Thyroid gland (tissue), 4 donors: Measurements from ENCODE around the gene DNAAF5.

Experiments used
- CTCF ChIP-seq, 6 experiments: fragments of 200-600 bp in 3 of 6; fragments of 450-650 bp in 3 of 6; sonication (generic) in 3 of 6; IDR thresholded peaks; one replicate each; pipeline ENCODE4 v1.5.1; 2016 to 2019; ENCODE audit warnings: antibody characterized with exemption in 6 of 6, mild to moderate bottlenecking in 2 of 6, inconsistent platforms in 1 of 6, moderate library complexity in 1 of 6
- POLR2A ChIP-seq, 2 donors: fragments of 450-650 bp; IDR thresholded peaks; one replicate each; pipeline ENCODE4 v1.6.1; 2017; ENCODE audit warnings: antibody characterized with exemption in 2 of 2, mild to moderate bottlenecking in 2 of 2, moderate library complexity in 1 of 2

GRCh38 chr7:691361-692045 is 35.0 kb upstream of the DNAAF5 start:
- TF ChIP-seq CTCF (IDR thresholded peaks at IDR 0.05) (no peak), POLR2A (IDR thresholded peaks at IDR 0.05) (no peak)
